Choroid plexus epithelial cell (primary cell): ENCODE results near the gene MDH2.
"Not testable (repeated sequence)": the region's sequence is repeated elsewhere in the genome, so short reads cannot be mapped to it uniquely, and the experiment has no call there.

Experiments used
- DNase-seq: peaks from one replicate; pipeline ENCODE4 v3.0.0-alpha.2; 2010; ENCODE audit warnings: low read depth
- H3K4me3 ChIP-seq: 2 replicates; pipeline ENCODE4 v1.5.1; 2011; ENCODE audit warnings: low read depth, mild to moderate bottlenecking, control low read depth, low read length, moderate library complexity
- CTCF ChIP-seq: conservative IDR thresholded peaks from 2 replicates; pipeline ENCODE4 v1.5.1; 2011; ENCODE audit warnings: low read depth, mild to moderate bottlenecking, control low read depth, inconsistent platforms, low read length, moderate library complexity

MDH2 gene

GRCh38 chr7:76080204-76080603, 32.3 kb downstream of the MDH2 start:
- no peak for DNase-seq
- TF ChIP-seq CTCF, result no peak
- H3K4me3 ChIP-seq, result no peak overlapping the region

- not testable (repeated sequence) for H3K4me3 ChIP-seq, DNase-seq
Measured at GRCh38 chr7:76084115-76084514, 36.2 kb downstream of the MDH2 start.

- TF ChIP-seq CTCF, result no peak
- H3K4me3 ChIP-seq, result no peak overlapping the region
- DNase-seq, result no peak
Measured at GRCh38 chr7:76086070-76086469, 38.2 kb downstream of the MDH2 start.

- not testable (repeated sequence) for H3K4me3 ChIP-seq
- peak; percentile 88 for DNase-seq
Measured at GRCh38 chr7:76087362-76087791, 39.5 kb downstream of the MDH2 start.

GRCh38 chr7:76089865-76090475, 42.1 kb downstream of the MDH2 start:
- TF ChIP-seq CTCF, result no peak
- no peak overlapping the region for H3K4me3 ChIP-seq
- no peak for DNase-seq

- no peak for DNase-seq
- H3K4me3 ChIP-seq, result no peak overlapping the region
- no peak for TF ChIP-seq CTCF
Measured at GRCh38 chr7:76091506-76091905, 43.6 kb downstream of the MDH2 start.

- not testable (repeated sequence) for H3K4me3 ChIP-seq, DNase-seq
Measured at GRCh38 chr7:76093531-76093930, 45.6 kb downstream of the MDH2 start.

GRCh38 chr7:76094326-76094725, 46.4 kb downstream of the MDH2 start:
- not testable (repeated sequence) for DNase-seq, H3K4me3 ChIP-seq

GRCh38 chr7:76095908-76096307, 48.0 kb downstream of the MDH2 start:
- H3K4me3 ChIP-seq, result no peak overlapping the region
- DNase-seq, result no peak
- no peak for TF ChIP-seq CTCF

GRCh38 chr7:76101693-76102437, 54.0 kb downstream of the MDH2 start:
- H3K4me3 ChIP-seq, DNase-seq: not testable (repeated sequence)

- not testable (repeated sequence) for DNase-seq, H3K4me3 ChIP-seq
Measured at GRCh38 chr7:76103788-76104187, 55.9 kb downstream of the MDH2 start.

GRCh38 chr7:76106130-76106529, 58.2 kb downstream of the MDH2 start:
- not testable (repeated sequence) for DNase-seq, H3K4me3 ChIP-seq
